Neuron (in vitro differentiated cells): Measurements from ENCODE around the gene KDM6B.
"Not testable (repeated sequence)": the region's sequence is repeated elsewhere in the genome, so short reads cannot be mapped to it uniquely, and the experiment has no call there.

Experiments used
- H2AFZ ChIP-seq: one replicate; pipeline ENCODE4 v1.6.1; 2013; ENCODE audit warnings: low read depth, mild to moderate bottlenecking, inconsistent platforms, low read length, moderate library complexity
- H3K27me3 ChIP-seq: one replicate; pipeline ENCODE4 v1.6.1; 2013; ENCODE audit warnings: low read length; ENCODE audit not compliant: insufficient read depth
- H3K36me3 ChIP-seq: one replicate; pipeline ENCODE4 v1.6.1; 2013; ENCODE audit warnings: low read length; ENCODE audit not compliant: insufficient read depth
- H3K4me1 ChIP-seq: one replicate; pipeline ENCODE4 v1.6.1; 2013; ENCODE audit warnings: low read length; ENCODE audit not compliant: insufficient read depth
- H3K4me3 ChIP-seq: 2 replicates; pipeline ENCODE4 v1.5.1; 2013; ENCODE audit warnings: mild to moderate bottlenecking, low read length, moderate library complexity
- H3K9me3 ChIP-seq: one replicate; pipeline ENCODE4 v1.6.1; 2013; ENCODE audit warnings: low read length

The KDM6B gene

GRCh38 chr17:7809791-7810343 is 24.1 kb upstream of the KDM6B start:
- H3K27me3 ChIP-seq, H2AFZ ChIP-seq, H3K9me3 ChIP-seq, H3K4me3 ChIP-seq, H3K36me3 ChIP-seq, H3K4me1 ChIP-seq: not testable (repeated sequence)

- H3K27me3 ChIP-seq, result peaks cover 5% of the 10 kb centered on the region
Observed at GRCh38 chr17:7811251-7811650, 22.8 kb upstream of the KDM6B start.

GRCh38 chr17:7814969-7815368 is 19.0 kb upstream of the KDM6B start:
- H3K9me3 ChIP-seq, result no peaks in the 10 kb centered on the region
- no peaks in the 10 kb centered on the region for H3K36me3 ChIP-seq
- H3K27me3 ChIP-seq, result peaks cover 25% of the 10 kb centered on the region
- no peak overlapping the region for H2AFZ ChIP-seq
- H3K4me1 ChIP-seq, result no peaks in the 10 kb centered on the region
- no peak overlapping the region for H3K4me3 ChIP-seq

More at GRCh38 chr17:7811251-7811650, 22.8 kb upstream of the KDM6B start:
- H3K36me3 ChIP-seq, result no peaks in the 10 kb centered on the region
- H3K9me3 ChIP-seq, result no peaks in the 10 kb centered on the region
- no peak overlapping the region for H2AFZ ChIP-seq
- H3K4me1 ChIP-seq, result no peaks in the 10 kb centered on the region
- H3K4me3 ChIP-seq, result no peak overlapping the region

- Histone ChIP-seq H3K4me3 (no peak overlapping the region), H3K9me3 (no peaks in the 10 kb centered on the region), H3K27me3 (peaks cover 37% of the 10 kb centered on the region), H3K36me3 (no peaks in the 10 kb centered on the region), H2AFZ (no peak overlapping the region), H3K4me1 (no peaks in the 10 kb centered on the region)
Observed at GRCh38 chr17:7816926-7817642, 16.9 kb upstream of the KDM6B start.

GRCh38 chr17:7817643-7817964 is 16.4 kb upstream of the KDM6B start:
- Histone ChIP-seq H3K9me3 (no peaks in the 10 kb centered on the region), H3K36me3 (no peaks in the 10 kb centered on the region), H3K4me3 (no peak overlapping the region), H3K4me1 (no peaks in the 10 kb centered on the region), H2AFZ (no peak overlapping the region), H3K27me3 (peaks cover 36% of the 10 kb centered on the region)

GRCh38 chr17:7818026-7818425 is 16.0 kb upstream of the KDM6B start:
- H3K27me3 ChIP-seq, result peaks cover 36% of the 10 kb centered on the region
- no peak overlapping the region for H2AFZ ChIP-seq
- no peaks in the 10 kb centered on the region for H3K36me3 ChIP-seq
- no peaks in the 10 kb centered on the region for H3K4me1 ChIP-seq
- H3K9me3 ChIP-seq, result no peaks in the 10 kb centered on the region
- H3K4me3 ChIP-seq, result no peak overlapping the region

- Histone ChIP-seq H3K4me1 (no peaks in the 10 kb centered on the region), H3K4me3 (no peak overlapping the region), H3K27me3 (peaks cover 36% of the 10 kb centered on the region), H3K36me3 (no peaks in the 10 kb centered on the region), H2AFZ (no peak overlapping the region), H3K9me3 (no peaks in the 10 kb centered on the region)
Observed at GRCh38 chr17:7818746-7819645, 15.0 kb upstream of the KDM6B start.

- Histone ChIP-seq H2AFZ (no peak overlapping the region), H3K27me3 (peaks cover 36% of the 10 kb centered on the region), H3K4me1 (no peaks in the 10 kb centered on the region)
Observed at GRCh38 chr17:7820231-7820630, 13.8 kb upstream of the KDM6B start.

GRCh38 chr17:7822126-7822525 is 11.9 kb upstream of the KDM6B start:
- H3K27me3 ChIP-seq, result peaks cover 29% of the 10 kb centered on the region
- no peak overlapping the region for H3K4me3 ChIP-seq
- H3K4me1 ChIP-seq, result no peaks in the 10 kb centered on the region
- no peak overlapping the region for H2AFZ ChIP-seq
- no peaks in the 10 kb centered on the region for H3K9me3 ChIP-seq
- H3K36me3 ChIP-seq, result no peaks in the 10 kb centered on the region

More at GRCh38 chr17:7820231-7820630, 13.8 kb upstream of the KDM6B start:
- H3K4me3 ChIP-seq, result no peak overlapping the region
- no peaks in the 10 kb centered on the region for H3K36me3 ChIP-seq
- no peaks in the 10 kb centered on the region for H3K9me3 ChIP-seq

- Histone ChIP-seq H3K36me3 (no peaks in the 10 kb centered on the region), H3K4me1 (no peaks in the 10 kb centered on the region), H3K27me3 (peaks cover 19% of the 10 kb centered on the region), H3K4me3 (no peak overlapping the region), H3K9me3 (no peaks in the 10 kb centered on the region), H2AFZ (no peak overlapping the region)
Observed at GRCh38 chr17:7823581-7824001, 10.4 kb upstream of the KDM6B start.

GRCh38 chr17:7824021-7824924 is 9.7 kb upstream of the KDM6B start:
- Histone ChIP-seq H3K4me3 (no peak overlapping the region), H2AFZ (no peak overlapping the region), H3K36me3 (no peaks in the 10 kb centered on the region), H3K4me1 (no peaks in the 10 kb centered on the region), H3K27me3 (peaks cover 18% of the 10 kb centered on the region), H3K9me3 (no peaks in the 10 kb centered on the region)

GRCh38 chr17:7825206-7825990 is 8.6 kb upstream of the KDM6B start:
- no peak overlapping the region for H2AFZ ChIP-seq
- H3K4me3 ChIP-seq, result no peak overlapping the region
- H3K36me3 ChIP-seq, result no peaks in the 10 kb centered on the region
- H3K27me3 ChIP-seq, result peaks cover 14% of the 10 kb centered on the region
- H3K9me3 ChIP-seq, result no peaks in the 10 kb centered on the region
- H3K4me1 ChIP-seq, result no peaks in the 10 kb centered on the region
